GM12874 (cell line): ENCODE measurements around the gene KRT14.

Source experiments
- TF ChIP-seq, protein P1 (sequence below): IDR thresholded peaks from 2 replicates; pipeline ENCODE4 v1.5.1; 2011; ENCODE audit warnings: low read depth, mild to moderate bottlenecking, control low read depth, low read length, moderate library complexity; ENCODE audit not compliant: insufficient read depth

Gene KRT14

DNA sequence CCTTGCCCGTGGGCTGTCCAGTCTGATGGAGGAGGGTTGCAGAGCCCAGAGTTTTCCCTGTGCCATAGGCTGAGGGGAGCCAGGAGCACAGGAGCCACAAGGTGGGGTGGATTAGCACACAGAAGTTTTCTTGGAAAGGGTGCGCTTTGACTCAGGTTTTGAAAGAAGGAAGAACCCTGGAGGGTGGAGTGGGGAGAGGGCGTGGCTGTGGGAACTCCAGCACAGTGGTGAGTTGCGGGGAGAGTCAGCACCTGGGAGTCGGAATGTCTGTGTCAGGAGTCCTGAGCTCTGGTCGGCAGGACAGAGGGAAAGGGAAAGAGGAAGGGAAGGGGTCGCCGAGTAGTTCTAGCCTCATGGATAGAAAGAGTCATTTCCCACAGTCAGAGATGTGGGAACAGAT, 8.9 kb upstream of the KRT14 start:
- TF ChIP-seq, protein P1, sequence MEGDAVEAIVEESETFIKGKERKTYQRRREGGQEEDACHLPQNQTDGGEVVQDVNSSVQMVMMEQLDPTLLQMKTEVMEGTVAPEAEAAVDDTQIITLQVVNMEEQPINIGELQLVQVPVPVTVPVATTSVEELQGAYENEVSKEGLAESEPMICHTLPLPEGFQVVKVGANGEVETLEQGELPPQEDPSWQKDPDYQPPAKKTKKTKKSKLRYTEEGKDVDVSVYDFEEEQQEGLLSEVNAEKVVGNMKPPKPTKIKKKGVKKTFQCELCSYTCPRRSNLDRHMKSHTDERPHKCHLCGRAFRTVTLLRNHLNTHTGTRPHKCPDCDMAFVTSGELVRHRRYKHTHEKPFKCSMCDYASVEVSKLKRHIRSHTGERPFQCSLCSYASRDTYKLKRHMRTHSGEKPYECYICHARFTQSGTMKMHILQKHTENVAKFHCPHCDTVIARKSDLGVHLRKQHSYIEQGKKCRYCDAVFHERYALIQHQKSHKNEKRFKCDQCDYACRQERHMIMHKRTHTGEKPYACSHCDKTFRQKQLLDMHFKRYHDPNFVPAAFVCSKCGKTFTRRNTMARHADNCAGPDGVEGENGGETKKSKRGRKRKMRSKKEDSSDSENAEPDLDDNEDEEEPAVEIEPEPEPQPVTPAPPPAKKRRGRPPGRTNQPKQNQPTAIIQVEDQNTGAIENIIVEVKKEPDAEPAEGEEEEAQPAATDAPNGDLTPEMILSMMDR = no peak

DNA sequence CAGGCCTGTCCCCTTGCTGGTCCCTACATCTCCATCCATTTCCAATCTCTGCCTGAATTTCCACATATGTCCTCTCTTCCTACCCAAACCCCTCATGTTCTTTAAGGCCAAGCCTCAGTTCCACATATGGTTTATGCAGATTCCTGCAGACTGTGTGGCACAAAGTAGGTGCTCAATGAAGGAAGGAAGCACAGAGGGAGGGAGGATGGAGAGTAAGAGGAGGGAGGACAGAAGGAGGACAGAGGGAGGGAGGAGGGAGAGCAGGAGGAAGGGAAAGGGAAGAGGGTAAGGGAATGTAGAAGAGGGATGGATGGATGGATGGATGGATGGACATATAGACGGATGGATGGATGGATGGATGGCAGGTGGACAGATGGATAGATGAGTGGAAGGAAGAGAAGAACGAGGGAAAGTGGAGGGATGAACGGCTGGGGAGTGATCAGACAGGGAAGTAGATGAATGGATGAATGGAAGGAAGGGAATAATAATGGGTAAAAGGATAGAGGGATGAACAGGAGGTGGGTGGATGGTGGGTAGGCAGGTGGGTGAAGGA, 7.7 kb upstream of the KRT14 start:
- TF ChIP-seq, protein P1 = no peak

DNA sequence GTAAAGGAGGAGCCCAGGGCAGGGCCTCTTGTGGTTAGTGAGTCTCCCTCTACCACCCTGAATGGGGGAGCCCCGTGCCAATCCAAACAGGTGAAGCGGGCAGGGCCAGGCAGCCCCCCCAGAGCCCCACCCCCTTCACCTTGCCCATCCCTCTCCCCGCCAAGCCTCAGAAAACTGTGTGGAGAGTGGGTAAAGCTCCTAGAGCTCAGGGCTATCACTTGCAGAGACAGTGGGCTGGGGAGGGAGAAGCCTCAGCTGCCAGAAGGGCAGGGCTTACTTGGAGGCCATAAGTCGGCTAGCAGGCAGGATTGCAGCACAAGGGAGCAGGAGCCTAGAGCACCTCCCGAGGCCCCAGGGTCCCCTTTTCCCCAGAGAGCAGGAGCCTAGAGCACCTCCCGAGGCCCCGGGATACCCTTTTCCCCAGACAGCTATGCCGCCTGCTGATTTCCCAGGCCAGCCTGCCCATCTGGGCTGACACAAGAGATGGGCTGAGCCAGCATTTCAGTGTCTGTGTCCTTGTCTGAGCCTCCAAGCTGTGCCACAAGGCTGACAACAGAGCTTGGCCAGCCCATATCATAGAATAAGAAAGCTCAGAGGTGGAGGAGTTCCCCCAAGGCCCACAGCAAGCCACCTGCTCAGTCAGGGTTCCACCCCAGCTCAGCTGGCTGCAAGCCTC, 6.7 kb upstream of the KRT14 start:
- TF ChIP-seq, protein P1 = no peak

DNA sequence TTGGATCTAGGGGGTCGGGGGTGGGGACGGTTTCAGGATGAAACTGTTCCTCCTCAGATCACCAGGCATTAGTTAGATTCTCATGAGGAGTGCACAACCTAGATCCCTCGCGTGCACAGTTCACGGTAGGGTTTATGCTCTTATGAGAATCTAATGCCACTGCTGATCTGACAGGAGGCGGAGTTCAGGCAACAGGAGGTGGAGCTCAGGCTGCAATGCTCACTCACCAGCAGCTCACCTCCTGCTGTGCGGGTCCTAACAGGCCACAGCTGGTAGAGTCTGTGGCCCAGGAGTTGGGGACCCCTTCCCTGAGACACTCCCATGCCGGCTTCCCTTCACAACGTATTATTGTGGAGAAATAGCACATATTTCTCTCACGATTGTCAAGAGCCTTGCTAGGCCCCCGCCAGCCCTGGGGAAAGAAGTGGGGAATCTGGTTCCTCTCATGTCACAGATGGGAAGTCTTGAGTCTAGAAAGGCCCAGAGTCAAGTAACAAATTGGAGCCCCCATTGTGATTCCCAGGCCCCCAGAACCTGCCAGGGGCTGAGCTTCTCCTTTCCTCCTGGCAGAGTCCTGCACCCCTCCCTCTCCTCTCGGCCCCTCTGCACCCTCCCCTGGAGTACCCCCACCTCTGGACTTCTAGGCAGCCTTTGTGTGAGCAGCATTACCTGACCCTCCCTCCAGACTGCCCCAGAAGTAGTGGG, 6.1 kb upstream of the KRT14 start:
- TF ChIP-seq, protein P1 = no peak

DNA sequence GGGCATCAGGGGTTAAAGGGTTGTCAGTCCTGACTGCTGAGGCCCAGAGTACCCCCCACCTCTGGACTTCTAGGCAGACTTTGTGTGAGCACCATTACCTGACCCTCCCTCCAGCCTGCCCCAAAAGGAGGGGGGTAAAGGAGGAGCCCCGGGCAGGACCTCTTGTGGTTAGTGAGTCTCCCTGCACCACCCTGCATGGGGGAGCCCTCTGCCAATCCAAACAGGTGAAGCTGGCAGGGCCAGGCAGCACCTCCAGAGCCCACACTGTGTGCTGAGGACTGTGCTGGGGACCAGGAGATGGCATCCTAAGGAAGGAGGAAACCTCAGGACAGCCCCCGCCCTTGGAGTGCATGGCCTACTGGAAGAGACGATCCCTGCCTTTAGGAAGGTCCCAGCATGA, 2.6 kb upstream of the KRT14 start:
- TF ChIP-seq, protein P1 = no peak

DNA sequence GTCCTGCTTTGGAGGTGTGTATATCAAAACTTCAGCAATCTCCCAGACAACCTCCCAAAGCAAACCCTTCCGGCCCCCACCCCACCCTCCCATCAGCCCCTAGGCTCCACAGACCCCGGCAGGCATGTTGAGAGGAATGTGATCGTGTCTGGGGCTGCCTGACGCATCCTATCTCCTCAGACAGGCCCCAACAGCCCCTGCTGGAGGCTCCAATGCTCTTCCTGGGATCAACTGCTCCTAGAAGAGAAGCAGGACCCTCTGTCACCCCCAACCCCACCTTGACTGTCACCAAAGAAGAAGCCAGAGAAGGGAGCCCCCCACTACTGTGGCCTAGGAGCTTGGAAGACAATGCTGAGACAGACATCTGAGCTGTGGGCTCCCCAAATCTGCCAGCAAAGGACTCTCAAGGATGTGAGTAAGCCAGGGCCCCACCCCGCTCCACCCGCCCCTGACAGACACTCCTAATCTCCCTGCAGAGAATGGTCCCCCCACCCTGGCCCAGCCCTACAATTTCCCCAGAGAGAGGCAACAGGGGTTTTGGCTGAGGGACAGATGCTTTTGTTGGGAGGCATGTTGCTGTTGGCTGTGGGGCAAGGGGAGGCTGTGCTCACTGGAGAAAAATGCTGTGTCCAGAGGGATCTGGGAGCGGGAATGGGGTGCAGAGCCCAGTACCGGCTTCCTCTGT, 1.6 kb upstream of the KRT14 start:
- TF ChIP-seq, protein P1 = no peak
